Subcutaneous adipose tissue (tissue), 4 donors: Measurements from ENCODE around the gene USP37. TPM values are rescaled to one million over a fixed set of nuclear protein-coding genes. Genes with fewer than 3 reads are reported as not detected.

Experiments
- total RNA-seq, 4 donors: library from RNA; depleted of rRNA; stranded (reverse); fragments of >200 nt; gene quantifications; one replicate each; pipeline ENCODE4 v1.1.0, GENCODE V29; 2016
- TF ChIP-seq, protein P1 (sequence below): fragments of 450-650 bp; IDR thresholded peaks from one replicate; pipeline ENCODE4 v1.5.1; 2016; ENCODE audit warnings: low read depth, mild to moderate bottlenecking, control low read depth, antibody characterized with exemption, moderate library complexity

USP37 gene
- total RNA-seq, 4 donors from 2014 or later: 11.2 to 13.4 (median 11.7) TPM

DNA sequence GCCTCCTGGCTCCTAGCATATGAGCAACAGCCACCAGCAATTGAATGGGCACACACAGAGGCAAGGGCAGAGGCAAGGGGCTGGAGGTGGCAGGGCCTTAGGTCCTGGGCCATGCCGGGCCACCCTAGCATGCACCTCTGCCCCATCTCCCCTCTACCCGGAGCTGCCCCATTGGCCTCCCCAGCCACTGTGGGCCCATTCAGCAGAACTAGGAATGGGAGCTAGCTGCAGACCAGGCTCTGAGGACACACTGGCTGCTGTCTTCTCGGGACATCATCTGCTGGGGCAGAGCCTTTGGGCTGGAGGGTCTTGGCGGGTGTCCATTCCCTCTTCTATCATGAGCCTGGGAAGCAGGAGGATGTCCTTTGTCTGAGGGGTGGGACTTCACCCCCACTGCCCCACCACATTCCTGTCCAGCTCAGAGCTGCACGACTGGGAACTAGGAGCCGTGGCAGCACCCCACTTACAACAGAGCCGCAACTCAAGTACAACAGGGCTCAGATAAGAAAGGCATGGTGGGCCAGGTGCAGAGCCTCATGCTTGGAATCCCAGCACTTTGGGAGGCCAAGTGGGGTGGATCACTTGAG lies 148.4 kb downstream of the USP37 start:
- TF ChIP-seq, protein P1, sequence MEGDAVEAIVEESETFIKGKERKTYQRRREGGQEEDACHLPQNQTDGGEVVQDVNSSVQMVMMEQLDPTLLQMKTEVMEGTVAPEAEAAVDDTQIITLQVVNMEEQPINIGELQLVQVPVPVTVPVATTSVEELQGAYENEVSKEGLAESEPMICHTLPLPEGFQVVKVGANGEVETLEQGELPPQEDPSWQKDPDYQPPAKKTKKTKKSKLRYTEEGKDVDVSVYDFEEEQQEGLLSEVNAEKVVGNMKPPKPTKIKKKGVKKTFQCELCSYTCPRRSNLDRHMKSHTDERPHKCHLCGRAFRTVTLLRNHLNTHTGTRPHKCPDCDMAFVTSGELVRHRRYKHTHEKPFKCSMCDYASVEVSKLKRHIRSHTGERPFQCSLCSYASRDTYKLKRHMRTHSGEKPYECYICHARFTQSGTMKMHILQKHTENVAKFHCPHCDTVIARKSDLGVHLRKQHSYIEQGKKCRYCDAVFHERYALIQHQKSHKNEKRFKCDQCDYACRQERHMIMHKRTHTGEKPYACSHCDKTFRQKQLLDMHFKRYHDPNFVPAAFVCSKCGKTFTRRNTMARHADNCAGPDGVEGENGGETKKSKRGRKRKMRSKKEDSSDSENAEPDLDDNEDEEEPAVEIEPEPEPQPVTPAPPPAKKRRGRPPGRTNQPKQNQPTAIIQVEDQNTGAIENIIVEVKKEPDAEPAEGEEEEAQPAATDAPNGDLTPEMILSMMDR: no peak

DNA sequence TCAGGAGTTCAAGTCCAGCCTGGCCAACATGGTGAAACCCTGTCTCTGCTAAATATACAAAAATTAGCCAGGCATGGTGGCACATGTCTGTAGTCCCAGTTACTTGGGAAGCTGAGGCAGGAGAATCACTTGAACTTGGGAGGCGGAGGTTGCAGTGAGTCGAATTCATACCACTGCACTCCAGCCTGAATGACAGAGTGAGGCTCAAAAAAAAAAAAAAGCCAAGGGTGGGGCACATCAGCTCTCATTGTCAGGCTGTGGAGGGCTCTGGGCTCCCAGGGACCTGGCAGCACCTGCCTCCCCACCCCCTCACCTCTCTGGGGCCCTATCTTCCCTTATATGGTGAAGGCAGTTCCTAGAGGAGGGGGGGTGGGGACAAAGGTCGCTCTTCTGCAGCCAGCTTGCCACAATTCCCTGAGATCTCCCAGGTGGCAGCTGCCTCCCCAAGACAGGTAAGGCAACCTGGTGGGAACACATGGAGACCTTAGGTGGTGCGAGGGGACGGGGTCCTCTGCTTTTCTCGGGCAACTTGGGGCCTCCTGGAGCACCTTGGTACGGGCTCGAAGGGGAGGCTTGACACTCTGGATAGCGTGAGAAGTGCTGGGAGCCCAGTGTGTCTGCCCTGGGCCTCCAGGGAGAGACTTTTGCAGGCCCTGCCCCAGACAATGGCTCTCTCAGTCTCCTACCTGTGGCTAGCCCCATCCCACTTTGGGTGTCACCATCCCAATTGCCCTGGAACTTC lies 149.3 kb downstream of the USP37 start, which contains the start of gene VIL1:
TSS of gene VIL1 (plus strand) at position 407 of the 742 bp plus-strand sequence. CDS start 4,656 bp downstream, outside the sequence.
- TF ChIP-seq, protein P1: no peak

DNA sequence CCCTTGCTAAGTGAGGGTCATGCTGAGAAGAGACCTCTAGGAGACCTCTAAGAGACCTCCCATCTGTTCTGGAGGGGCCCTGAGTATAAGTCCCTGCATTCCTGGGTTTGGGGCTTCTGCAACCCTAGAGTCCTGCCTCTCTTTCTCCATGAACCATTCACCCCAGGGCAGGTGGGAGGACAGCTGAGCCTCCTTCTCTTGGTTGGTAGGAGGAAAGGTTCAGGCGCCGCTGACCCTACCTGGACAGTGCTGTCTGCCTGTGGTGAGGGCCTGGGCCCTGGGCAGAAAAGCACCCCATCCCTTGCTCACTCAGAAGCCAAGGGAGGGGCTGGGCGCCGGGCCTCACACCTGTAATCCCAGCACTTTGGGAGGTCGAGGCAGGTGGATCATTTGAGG lies 149.8 kb downstream of the USP37 start:
- TF ChIP-seq, protein P1: no peak

DNA sequence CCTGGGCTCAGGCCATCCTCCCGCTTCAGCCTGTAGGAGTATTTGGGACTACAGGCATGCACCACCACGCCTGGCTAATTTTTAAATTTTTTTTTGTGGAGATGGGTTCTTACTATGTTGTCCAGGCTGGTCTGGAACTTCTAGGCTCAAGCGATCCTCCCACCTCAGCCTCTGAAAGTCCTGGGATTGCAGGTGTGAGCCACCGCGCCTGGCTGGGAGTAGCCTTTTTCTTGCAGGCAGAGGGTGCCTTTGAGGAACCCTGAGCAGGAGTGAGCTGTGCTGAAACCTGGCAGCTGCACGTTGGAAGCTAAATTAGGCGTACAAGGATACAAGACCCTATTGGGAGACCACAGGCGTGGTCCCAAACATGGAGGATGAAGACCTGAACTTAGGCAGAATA lies 160.4 kb downstream of the USP37 start:
- TF ChIP-seq, protein P1: no peak

DNA sequence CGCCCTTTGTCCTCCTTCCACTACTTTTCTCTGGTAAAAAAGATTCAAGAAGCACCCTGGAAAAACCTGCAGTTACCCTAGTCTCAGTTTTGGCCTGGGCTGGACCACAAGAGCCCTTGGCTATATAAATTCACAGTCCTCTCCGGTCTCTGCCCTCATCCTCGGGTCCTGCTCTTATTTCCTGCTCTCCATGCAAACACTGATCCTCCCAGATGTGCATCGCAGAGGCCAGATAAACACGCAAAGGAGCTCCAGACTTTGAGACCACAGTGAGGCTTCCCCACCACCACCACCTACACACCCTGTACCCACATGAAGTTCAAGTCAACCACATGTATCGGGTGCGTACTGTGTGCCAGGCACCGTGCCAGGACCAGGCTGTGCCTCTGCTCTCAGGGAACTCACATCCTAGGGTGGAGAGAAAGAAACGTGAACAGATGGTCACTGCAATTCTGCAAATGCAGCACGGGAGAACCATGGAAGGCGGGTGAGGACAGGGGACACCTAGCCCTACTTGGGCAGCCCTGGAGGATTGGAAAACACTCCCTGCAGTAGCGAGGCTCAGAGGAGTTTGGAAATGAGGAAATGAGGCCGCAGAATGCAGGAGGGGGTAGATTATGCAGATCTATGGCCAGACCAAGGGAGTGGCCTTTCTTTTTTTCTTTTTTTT lies 161.1 kb downstream of the USP37 start:
- TF ChIP-seq, protein P1: no peak

DNA sequence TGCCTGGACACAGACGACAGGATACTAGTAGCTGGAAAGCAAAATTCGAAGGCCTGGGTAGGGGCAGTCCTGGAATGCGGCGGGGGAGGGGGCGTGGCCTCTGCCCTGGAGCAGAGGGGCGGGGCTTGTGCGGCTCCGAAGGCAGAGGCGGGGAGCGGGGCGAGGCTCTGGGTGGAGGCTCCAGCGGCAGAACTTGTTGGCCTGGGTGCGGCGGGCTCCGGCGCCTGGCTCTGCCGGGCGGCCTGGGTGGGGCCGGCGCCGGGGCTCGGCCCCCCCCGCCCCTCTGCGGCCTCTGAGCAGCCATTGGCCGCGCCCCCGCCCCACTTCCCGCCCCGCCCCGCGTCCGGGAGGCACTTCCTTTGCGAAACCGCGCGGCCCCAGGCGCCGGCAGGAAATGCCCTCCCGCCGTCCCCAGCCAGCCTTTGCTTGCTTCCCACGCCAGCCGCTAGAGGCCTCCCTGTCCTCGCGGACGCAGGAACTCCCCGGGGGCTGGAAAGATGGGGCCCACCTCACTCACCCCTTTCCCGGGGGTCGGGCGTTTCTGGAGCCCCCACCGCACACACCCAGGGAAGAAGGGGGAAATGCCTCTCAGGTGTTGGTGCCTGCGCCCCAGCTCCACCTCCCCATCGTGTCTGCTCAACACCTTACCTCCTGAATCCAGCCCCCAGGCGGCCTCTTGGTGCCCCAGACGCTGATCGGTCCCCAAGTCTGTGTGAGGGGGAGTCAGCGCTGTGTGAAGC lies 161.8 kb downstream of the USP37 start:
- TF ChIP-seq, protein P1: no peak
